Mesothelial cell of epicardium (in vitro differentiated cells): Measurements from ENCODE around the gene TACR1. TPM values are rescaled to one million over a fixed set of nuclear protein-coding genes. Genes with fewer than 3 reads are reported as not detected.
"Not testable (repeated sequence)": the region's sequence is repeated elsewhere in the genome, so short reads cannot be mapped to it uniquely, and the experiment has no call there.

Experiments used
- DNase-seq, 2 experiments: peaks; one replicate each; pipeline ENCODE4 v3.0.0; 2021; ENCODE audit warnings: low spot score in 2 of 2; ENCODE audit not compliant: unreplicated experiment in 2 of 2
- H3K27ac Mint-ChIP-seq: 2 replicates; pipeline ENCODE4 v1.8.0; 2021; ENCODE audit warnings: mixed read lengths
- H3K27me3 Mint-ChIP-seq: 2 replicates; pipeline ENCODE4 v1.8.0; 2021; ENCODE audit warnings: low read depth, mixed read lengths
- H3K36me3 Mint-ChIP-seq: 2 replicates; pipeline ENCODE4 v1.8.0; 2021; ENCODE audit warnings: mixed read lengths
- H3K4me1 Mint-ChIP-seq: 2 replicates; pipeline ENCODE4 v1.8.0; 2021; ENCODE audit warnings: mixed read lengths
- H3K4me3 Mint-ChIP-seq: 2 replicates; pipeline ENCODE4 v1.8.0; 2021; ENCODE audit warnings: mild to moderate bottlenecking, moderate library complexity, mixed read lengths
- H3K9me3 Mint-ChIP-seq: 2 replicates; pipeline ENCODE4 v1.8.0; 2021; ENCODE audit warnings: mixed read lengths
- total RNA-seq: library from RNA; stranded (reverse); gene quantifications from 3 replicates; pipeline ENCODE4 v1.2.1, GENCODE V29; 2021
- TF ChIP-seq, protein P1 (sequence below): fragments of 200-600 bp; sonication (generic); IDR thresholded peaks from one replicate; pipeline ENCODE4 v1.5.0; 2021; ENCODE audit warnings: antibody characterized with exemption; ENCODE audit not compliant: unreplicated experiment

The TACR1 gene
- total RNA-seq, 1 donor from 2014 or later: 0.20 TPM

DNA sequence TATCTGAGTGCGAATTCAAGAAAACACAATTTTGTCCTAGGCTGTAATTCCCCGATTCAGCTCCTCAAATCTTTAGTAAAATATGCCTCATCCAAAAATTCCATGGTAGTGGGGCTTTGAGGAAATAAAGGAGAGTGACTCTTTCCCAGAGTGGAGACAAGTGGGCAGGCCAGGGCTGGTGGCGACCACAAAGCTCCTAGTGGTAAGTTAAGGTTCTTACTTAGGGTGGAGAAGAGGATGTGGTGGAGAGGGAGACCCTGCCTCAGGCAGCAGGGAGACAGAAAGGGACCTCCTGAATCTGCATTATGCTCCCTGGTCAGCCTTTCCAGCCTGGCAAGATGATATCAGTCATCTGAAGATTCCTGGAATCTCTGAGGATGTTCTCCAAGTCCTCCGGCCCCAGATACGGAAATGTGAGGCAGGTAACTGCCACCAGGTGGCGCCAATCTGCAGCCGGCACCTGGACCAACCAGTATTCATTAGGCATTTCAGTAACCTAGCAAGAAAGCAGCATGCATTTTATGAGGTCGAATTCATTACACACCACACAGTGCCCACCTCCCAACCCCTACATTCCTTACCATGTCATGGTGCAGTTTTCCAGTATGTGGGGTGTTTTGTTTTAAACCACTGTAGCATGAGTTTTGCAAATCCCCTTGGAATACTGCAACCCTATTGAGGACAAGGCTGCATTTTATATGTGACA lies 134.5 kb downstream of the TACR1 start:
- peak in 1 of 2 experiments; percentile 74 for DNase-seq

DNA sequence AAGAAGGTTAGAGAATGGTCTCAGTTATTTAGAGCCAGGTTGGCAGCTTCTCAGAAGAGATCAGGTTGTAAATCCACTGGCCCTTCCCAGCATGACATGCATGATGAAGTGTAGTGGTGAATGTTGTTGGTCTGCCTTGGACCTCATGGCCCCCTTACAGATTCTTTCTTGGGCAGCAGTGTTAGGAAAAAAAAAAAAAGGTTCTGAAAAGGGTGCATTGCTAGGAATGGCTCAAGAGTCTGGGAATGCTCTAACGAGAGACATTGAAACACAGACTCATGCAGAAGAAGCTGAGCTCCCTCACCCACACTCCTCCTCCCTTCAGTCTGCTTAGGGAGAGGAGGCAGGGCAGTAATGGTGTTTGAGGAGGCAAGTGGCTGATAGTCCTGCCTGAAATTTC lies 135.4 kb downstream of the TACR1 start:
- H3K36me3 Mint-ChIP-seq: no peaks in the 10 kb centered on the region
- H3K9me3 Mint-ChIP-seq: no peaks in the 10 kb centered on the region
- no peak overlapping the region for H3K4me3 Mint-ChIP-seq
- H3K4me1 Mint-ChIP-seq: peaks cover 18% of the 10 kb centered on the region
- TF ChIP-seq, protein P1, sequence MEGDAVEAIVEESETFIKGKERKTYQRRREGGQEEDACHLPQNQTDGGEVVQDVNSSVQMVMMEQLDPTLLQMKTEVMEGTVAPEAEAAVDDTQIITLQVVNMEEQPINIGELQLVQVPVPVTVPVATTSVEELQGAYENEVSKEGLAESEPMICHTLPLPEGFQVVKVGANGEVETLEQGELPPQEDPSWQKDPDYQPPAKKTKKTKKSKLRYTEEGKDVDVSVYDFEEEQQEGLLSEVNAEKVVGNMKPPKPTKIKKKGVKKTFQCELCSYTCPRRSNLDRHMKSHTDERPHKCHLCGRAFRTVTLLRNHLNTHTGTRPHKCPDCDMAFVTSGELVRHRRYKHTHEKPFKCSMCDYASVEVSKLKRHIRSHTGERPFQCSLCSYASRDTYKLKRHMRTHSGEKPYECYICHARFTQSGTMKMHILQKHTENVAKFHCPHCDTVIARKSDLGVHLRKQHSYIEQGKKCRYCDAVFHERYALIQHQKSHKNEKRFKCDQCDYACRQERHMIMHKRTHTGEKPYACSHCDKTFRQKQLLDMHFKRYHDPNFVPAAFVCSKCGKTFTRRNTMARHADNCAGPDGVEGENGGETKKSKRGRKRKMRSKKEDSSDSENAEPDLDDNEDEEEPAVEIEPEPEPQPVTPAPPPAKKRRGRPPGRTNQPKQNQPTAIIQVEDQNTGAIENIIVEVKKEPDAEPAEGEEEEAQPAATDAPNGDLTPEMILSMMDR: no peak
- DNase-seq: no peak
- no peak overlapping the region for H3K27ac Mint-ChIP-seq
- peaks cover 5% of the 10 kb centered on the region for H3K27me3 Mint-ChIP-seq

More for the DNA sequence above, 134.5 kb downstream of the TACR1 start:
- H3K27me3 Mint-ChIP-seq: peaks cover 5% of the 10 kb centered on the region
- H3K9me3 Mint-ChIP-seq: no peaks in the 10 kb centered on the region
- H3K27ac Mint-ChIP-seq: no peak overlapping the region
- no peak overlapping the region for H3K4me3 Mint-ChIP-seq
- peaks cover 18% of the 10 kb centered on the region for H3K4me1 Mint-ChIP-seq
- TF ChIP-seq, protein P1: peak; percentile 87
- no peaks in the 10 kb centered on the region for H3K36me3 Mint-ChIP-seq

DNA sequence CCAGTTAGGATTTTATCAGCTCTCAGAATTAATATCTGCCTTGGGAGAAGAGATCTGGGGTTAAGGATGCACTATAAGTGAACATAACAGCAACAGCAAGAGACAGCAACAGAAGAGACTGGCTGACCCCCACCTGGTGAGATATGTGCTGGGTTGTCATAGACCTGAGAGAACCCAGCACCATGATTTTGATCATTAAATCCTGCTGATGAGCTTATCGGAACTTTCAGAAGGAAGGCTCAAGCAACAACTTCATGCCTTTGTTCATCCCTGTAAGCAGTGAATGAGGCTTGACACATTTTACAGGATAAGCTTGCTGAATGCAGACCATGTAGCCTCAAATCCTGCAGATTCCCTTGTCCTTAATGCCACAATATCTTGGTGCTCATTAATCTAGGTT lies 140.9 kb downstream of the TACR1 start:
- Mint-ChIP-seq H3K27ac (no peak overlapping the region), H3K4me3 (no peak overlapping the region), H3K9me3 (no peaks in the 10 kb centered on the region), H3K4me1 (no peaks in the 10 kb centered on the region), H3K36me3 (no peaks in the 10 kb centered on the region), H3K27me3 (peaks cover 13% of the 10 kb centered on the region)
- DNase-seq: no peak
- TF ChIP-seq, protein P1: no peak

DNA sequence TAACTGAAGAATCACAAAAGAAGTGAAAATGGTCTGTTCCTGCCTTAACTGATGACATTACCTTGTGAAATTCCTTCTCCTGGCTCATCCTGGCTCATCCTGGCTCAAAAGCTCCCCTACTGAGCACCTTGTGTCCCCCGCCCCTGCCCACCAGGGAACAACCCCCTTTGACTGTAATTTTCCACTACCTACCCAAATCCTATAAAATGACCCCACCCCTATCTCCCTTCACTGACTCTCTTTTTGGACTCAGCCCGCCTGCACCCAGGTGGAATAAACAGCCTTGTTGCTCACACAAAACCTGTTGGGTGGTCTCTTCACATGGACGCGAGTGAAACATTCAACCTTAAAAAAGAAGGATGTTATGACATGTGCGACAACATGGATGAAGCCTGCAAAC lies 142.2 kb downstream of the TACR1 start:
- DNase-seq, H3K4me3 Mint-ChIP-seq, H3K27ac Mint-ChIP-seq, H3K36me3 Mint-ChIP-seq, H3K9me3 Mint-ChIP-seq, H3K4me1 Mint-ChIP-seq: not testable (repeated sequence)
- H3K27me3 Mint-ChIP-seq: peaks cover 13% of the 10 kb centered on the region

DNA sequence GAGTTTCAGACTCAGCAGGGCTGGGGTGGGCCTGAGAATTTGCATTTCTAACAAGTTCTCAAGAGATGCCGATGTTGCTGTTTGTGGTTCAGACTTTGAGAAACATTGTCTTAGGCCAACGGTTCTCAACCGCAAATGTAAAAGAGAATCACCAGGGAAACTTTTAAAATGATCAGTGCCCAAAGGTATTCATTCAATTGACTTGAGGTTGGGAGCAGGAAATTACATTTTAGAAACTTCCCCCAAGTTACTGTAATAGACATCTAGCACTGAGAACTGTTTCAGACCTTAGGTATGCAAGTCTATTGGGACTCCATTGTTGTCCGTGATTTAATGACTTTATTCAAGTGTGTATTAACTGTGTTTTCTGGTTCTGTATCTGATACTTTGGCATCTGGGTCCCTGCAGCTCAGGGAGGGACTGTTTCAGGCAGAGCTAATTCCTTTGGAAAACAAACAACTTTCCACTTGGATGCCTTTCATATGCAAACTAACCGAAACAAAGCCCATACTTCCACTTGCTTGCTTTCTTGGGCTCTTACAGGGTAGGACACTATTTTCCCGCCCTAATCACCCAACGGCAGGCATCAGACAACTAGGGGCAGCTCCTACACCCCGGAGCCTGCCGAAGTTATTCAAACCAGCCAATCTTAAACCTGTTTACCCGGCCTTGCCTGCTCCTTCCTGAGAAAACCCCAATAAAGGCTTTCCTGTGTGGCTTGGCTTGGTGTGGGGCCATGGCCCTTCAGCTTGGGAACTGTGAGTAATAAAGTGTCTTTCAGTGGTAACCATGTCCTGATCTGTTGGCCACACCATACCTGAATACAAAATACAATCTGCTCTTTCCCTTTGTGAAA lies 143.3 kb downstream of the TACR1 start:
- no peak for DNase-seq
- Mint-ChIP-seq H3K4me3 (no peak overlapping the region), H3K4me1 (no peaks in the 10 kb centered on the region), H3K9me3 (no peaks in the 10 kb centered on the region), H3K27ac (no peak overlapping the region), H3K36me3 (no peaks in the 10 kb centered on the region), H3K27me3 (peaks cover 13% of the 10 kb centered on the region)
- TF ChIP-seq, protein P1: no peak

DNA sequence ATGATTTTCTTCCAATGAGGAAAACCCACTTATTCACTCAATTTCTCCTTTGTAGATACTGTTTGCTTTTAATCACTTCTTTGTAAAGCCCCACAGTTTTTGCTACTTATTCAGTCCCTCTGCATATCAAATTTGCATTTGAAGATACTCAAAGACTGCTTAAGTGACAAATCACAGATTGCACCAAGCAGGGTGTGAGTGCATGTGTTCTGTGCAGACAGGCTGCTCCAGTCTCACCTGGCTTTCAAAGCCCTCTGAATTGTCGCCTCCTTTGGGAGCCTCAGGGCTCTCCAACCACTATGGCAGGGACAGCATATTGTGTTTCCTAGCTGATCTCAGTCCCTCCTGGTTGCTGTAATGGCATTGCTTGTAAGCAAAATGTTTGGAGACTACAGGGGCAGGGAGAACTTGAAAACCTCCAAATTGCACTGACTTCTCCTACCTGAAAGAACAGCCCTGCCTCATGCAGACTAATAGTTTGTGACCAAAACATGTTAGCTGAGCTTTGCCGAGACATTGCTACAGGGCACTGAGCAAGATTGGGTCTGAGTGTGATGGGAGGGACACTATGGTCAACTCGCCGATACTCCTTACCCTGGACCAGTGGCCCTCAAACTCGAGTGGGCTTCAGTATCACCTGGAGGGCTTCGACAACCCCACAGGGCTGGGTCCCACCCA lies 144.0 kb downstream of the TACR1 start:
- Mint-ChIP-seq H3K36me3 (no peaks in the 10 kb centered on the region), H3K27me3 (peaks cover 9% of the 10 kb centered on the region), H3K27ac (no peak overlapping the region), H3K4me1 (no peaks in the 10 kb centered on the region), H3K4me3 (no peak overlapping the region), H3K9me3 (no peaks in the 10 kb centered on the region)
- TF ChIP-seq, protein P1: no peak
- DNase-seq: no peak
